ENCODE data around the gene MEST. TPM values are rescaled to one million over a fixed set of nuclear protein-coding genes. Genes with fewer than 3 reads are reported as not detected.

The MEST gene
- total and polyA plus RNA-seq, 2 donors (not counting 3 experiments of a cell fraction or from before 2014, with no cell fraction given), result 46.7 to 52.6 TPM

DNA sequence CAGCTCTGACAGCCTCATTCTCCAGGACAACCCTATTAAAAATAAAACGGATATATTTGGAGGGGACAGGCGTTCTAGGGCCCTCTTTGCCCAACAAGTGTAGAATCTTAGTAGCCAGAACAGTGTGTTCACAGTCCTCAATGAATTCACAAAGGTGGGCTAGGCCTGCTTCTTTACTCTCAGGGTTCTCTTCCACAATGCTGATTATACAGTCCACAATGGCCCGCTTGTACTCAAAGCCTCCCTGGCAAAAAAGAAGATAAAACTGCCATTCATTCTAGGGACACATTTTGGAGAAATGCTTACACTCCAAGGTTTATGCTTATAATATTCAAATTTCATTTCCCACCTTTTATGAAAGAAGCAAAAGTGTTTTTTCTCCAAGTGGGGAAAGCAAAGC, 62.6 kb downstream of the MEST start:
- ChIA-PET POLR2A (no interaction called here), CTCF (no interaction called here)
- H2AFZ ChIP-seq (ENCODE audit: low read depth, low read length), result no peak overlapping the region
- H3K4me2 ChIP-seq (ENCODE audit: insufficient read depth, low read length), result no peak overlapping the region
- TF ChIP-seq JUN (IDR thresholded peaks at IDR 0.05; ENCODE audit: borderline replicate concordance, insufficient read depth, insufficient read length, low read depth) (no peak), POLR2AphosphoS5 (IDR thresholded peaks at IDR 0.05; ENCODE audit: insufficient read depth, low read depth, low read length) (no peak), EZH2 (IDR thresholded peaks at IDR 0.05; ENCODE audit: borderline replicate concordance, low read depth, low read length, severe bottlenecking) (no peak), POLR2A (IDR thresholded peaks at IDR 0.05; ENCODE audit: low read depth, low read length) (no peak), GATA2 (IDR thresholded peaks at IDR 0.05; ENCODE audit: insufficient read depth, insufficient read length, low read depth, low read length) (no peak), FOS (IDR thresholded peaks at IDR 0.05; ENCODE audit: borderline replicate concordance, insufficient read depth, low read length) (no peak), MYC (IDR thresholded peaks at IDR 0.05; ENCODE audit: low read depth, low read length) (no peak)
- TF ChIP-seq, protein P1, sequence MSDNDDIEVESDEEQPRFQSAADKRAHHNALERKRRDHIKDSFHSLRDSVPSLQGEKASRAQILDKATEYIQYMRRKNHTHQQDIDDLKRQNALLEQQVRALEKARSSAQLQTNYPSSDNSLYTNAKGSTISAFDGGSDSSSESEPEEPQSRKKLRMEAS (IDR thresholded peaks at IDR 0.05; ENCODE audit: insufficient read depth, insufficient read length), result no peak
- TF ChIP-seq, protein P2, sequence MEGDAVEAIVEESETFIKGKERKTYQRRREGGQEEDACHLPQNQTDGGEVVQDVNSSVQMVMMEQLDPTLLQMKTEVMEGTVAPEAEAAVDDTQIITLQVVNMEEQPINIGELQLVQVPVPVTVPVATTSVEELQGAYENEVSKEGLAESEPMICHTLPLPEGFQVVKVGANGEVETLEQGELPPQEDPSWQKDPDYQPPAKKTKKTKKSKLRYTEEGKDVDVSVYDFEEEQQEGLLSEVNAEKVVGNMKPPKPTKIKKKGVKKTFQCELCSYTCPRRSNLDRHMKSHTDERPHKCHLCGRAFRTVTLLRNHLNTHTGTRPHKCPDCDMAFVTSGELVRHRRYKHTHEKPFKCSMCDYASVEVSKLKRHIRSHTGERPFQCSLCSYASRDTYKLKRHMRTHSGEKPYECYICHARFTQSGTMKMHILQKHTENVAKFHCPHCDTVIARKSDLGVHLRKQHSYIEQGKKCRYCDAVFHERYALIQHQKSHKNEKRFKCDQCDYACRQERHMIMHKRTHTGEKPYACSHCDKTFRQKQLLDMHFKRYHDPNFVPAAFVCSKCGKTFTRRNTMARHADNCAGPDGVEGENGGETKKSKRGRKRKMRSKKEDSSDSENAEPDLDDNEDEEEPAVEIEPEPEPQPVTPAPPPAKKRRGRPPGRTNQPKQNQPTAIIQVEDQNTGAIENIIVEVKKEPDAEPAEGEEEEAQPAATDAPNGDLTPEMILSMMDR (IDR thresholded peaks at IDR 0.05; ENCODE audit: extremely low read depth in 1 of 2, insufficient read depth in 1 of 2, low read depth in 1 of 2, low read length in 2 of 2), result no peak
- H3K9ac ChIP-seq (replicated peaks; ENCODE audit: extremely low read depth, insufficient read depth, low read length), result no peak overlapping the region
- no peaks in the 10 kb centered on the region for H3K4me1 ChIP-seq (ENCODE audit: control insufficient read depth, extremely low read depth, insufficient read depth, low read length)
- BruUV-seq (replicated peaks), result no TSS peak
- dilution Hi-C loops (cut with MboI; ENCODE audit: extremely low pct_ligation_motif_present, low sequenced_read_pairs) (no loop called here), intact Hi-C loops (cut with micrococcal nuclease) (no loop called here)
- no peaks in the 10 kb centered on the region for H3K27me3 ChIP-seq (ENCODE audit: control insufficient read depth in 2 of 2, insufficient read depth in 2 of 2, low read length in 2 of 2)
- H3K9me1 ChIP-seq (replicated peaks; ENCODE audit: control insufficient read depth, extremely low read depth, insufficient read depth, low read length), result no peaks in the 10 kb centered on the region
- no peak overlapping the region for H3K4me3 ChIP-seq (replicated peaks in 1 of 3; ENCODE audit: insufficient read depth in 1 of 3, low read depth in 1 of 3, low read length in 3 of 3)
- DNase-seq (ENCODE audit: low read depth, low spot score) (no peak), FAIRE-seq (no peak)
- H4K20me1 ChIP-seq (replicated peaks; ENCODE audit: control insufficient read depth, extremely low read depth, insufficient read depth, low read length), result no peaks in the 10 kb centered on the region
- no peak overlapping the region for H3K27ac ChIP-seq (ENCODE audit: insufficient read depth, low read depth, low read length)
- H3K79me2 ChIP-seq (ENCODE audit: control insufficient read depth, insufficient read depth, low read length), result no peaks in the 10 kb centered on the region
- no peaks in the 10 kb centered on the region for H3K9me3 ChIP-seq (replicated peaks; ENCODE audit: control insufficient read depth, insufficient read depth, low read length)
- H3K36me3 ChIP-seq (ENCODE audit: control insufficient read depth in 2 of 2, extremely low read depth in 1 of 2, insufficient read depth in 2 of 2, low read length in 2 of 2), result no peaks in the 10 kb centered on the region

MicroRNAs within 50 kb of the gene (microRNA counts, 767-probe panel; counts per million panel counts)
- microRNA hsa-miR-335-5p, result 723 counts per million, percentile 96 among the panel's probes with 10 or more counts

Small RNA genes lying within 50 kb of the gene (microRNA-seq; reads per million reads assigned to microRNA genes)
- gene MIR335 (ENCODE audit: borderline number of aligned reads, borderline replicate concordance), result 792 reads per million, percentile 80 among the genes with 10 or more reads in this experiment

Small RNA genes lying within 50 kb of the gene (small RNA-seq; reads per million reads assigned to genes)
- gene MIR335 (ENCODE audit: insufficient read depth, insufficient read length, low read depth, low replicate concordance), result not detected
- not detected for gene RF02148 (ENCODE audit: insufficient read depth, insufficient read length, low read depth, low replicate concordance)
- not detected for gene RF02149 (ENCODE audit: insufficient read depth, insufficient read length, low read depth, low replicate concordance)
- not detected for gene RF02150 (ENCODE audit: insufficient read depth, insufficient read length, low read depth, low replicate concordance)

Other genes starting within 250 kb of the MEST start
- gene CPA2, start 225.2 kb upstream of the MEST start, total RNA-seq, result not detected in 2 replicates
- not detected in 2 replicates for gene CPA2, start 225.2 kb upstream of the MEST start, polyA plus RNA-seq
- not detected in 2 replicates for gene CPA4, start 198.9 kb upstream of the MEST start, total RNA-seq
- gene CPA4, start 198.9 kb upstream of the MEST start, polyA plus RNA-seq, result 0.22 and 0.36 TPM in 2 replicates
- not detected in 2 replicates for gene CPA5, start 147.3 kb upstream of the MEST start, total RNA-seq
- not detected in 2 replicates for gene CPA5, start 147.3 kb upstream of the MEST start, polyA plus RNA-seq
- not detected in 2 replicates for gene CPA1, start 111.6 kb upstream of the MEST start, total RNA-seq
- gene CPA1, start 111.6 kb upstream of the MEST start, polyA plus RNA-seq, result not detected in 2 replicates
- 25.9 and 26.8 TPM in 2 replicates for gene CEP41, start 51.1 kb upstream of the MEST start, total RNA-seq
- gene CEP41, start 51.1 kb upstream of the MEST start, polyA plus RNA-seq, result 15.5 and 19.5 TPM in 2 replicates
- 9.4 and 19.0 TPM in 2 replicates for gene COPG2, start 176.7 kb downstream of the MEST start, total RNA-seq
- gene COPG2, start 176.7 kb downstream of the MEST start, polyA plus RNA-seq, result 11.3 and 11.6 TPM in 2 replicates
- not detected in 2 replicates for gene TSGA13, start 194.5 kb downstream of the MEST start, total RNA-seq
- not detected in 2 replicates for gene TSGA13, start 194.5 kb downstream of the MEST start, polyA plus RNA-seq
- gene KLF14, start 242.1 kb downstream of the MEST start, total RNA-seq, result not detected in 2 replicates
- gene KLF14, start 242.1 kb downstream of the MEST start, polyA plus RNA-seq, result 0.01 TPM in 1 of 2 replicates, not detected in the other